AG09309 (cell line): Measurements from ENCODE around the gene ABCB9.

Source experiments
- DNase-seq: peaks from one replicate; pipeline ENCODE4 v3.0.0-alpha.2; 2010; ENCODE audit warnings: low read depth
- H3K4me3 ChIP-seq: 2 replicates; pipeline ENCODE4 v1.5.1; 2011; ENCODE audit warnings: mild to moderate bottlenecking, low read depth, low read length, moderate library complexity; ENCODE audit not compliant: control insufficient read depth
- TF ChIP-seq, protein P1 (sequence below): IDR thresholded peaks from 2 replicates; pipeline ENCODE4 v1.5.1; 2011; ENCODE audit warnings: mild to moderate bottlenecking, low read depth, low read length, inconsistent platforms; ENCODE audit not compliant: insufficient read depth, control insufficient read depth; ENCODE audit errors: missing control alignments

The ABCB9 gene

DNA sequence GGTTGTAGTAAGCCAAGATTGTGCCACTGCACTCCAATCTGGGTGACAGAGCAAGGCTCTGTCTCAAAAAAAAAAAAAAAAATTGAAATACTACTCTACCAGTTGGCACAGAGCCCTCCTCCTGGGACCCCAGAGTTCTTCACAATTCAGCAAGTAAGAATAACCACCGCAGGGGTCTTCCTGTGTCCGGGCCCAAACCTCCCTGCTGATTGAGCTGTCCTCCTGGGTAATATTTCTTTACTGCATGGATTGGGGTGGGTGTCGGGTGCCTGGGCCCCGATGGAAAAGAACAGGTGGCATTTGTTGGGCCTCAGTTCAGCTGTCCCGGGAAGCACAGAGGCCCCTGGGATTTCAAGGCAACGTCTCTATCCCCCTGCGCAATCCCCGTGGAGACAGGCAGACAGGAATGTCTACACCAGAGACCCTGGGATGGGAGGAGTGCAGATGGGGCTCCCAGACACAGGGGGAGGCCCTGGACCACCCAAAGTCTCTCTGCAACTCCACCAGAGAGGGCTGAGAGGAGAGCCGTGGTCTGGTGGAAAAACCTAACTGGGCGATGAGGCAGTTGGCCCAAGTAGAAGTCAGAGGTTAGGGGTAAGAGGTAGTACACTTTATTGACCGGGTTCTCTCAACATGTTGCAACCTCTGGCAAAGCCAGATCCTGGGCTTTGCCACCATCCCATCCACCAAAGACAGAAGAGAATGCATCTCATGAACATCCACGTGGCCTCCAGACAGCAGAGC, 37.7 kb downstream of the ABCB9 start:
- H3K4me3 ChIP-seq = no peak overlapping the region
- no peak for DNase-seq
- TF ChIP-seq, protein P1, sequence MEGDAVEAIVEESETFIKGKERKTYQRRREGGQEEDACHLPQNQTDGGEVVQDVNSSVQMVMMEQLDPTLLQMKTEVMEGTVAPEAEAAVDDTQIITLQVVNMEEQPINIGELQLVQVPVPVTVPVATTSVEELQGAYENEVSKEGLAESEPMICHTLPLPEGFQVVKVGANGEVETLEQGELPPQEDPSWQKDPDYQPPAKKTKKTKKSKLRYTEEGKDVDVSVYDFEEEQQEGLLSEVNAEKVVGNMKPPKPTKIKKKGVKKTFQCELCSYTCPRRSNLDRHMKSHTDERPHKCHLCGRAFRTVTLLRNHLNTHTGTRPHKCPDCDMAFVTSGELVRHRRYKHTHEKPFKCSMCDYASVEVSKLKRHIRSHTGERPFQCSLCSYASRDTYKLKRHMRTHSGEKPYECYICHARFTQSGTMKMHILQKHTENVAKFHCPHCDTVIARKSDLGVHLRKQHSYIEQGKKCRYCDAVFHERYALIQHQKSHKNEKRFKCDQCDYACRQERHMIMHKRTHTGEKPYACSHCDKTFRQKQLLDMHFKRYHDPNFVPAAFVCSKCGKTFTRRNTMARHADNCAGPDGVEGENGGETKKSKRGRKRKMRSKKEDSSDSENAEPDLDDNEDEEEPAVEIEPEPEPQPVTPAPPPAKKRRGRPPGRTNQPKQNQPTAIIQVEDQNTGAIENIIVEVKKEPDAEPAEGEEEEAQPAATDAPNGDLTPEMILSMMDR = no peak

DNA sequence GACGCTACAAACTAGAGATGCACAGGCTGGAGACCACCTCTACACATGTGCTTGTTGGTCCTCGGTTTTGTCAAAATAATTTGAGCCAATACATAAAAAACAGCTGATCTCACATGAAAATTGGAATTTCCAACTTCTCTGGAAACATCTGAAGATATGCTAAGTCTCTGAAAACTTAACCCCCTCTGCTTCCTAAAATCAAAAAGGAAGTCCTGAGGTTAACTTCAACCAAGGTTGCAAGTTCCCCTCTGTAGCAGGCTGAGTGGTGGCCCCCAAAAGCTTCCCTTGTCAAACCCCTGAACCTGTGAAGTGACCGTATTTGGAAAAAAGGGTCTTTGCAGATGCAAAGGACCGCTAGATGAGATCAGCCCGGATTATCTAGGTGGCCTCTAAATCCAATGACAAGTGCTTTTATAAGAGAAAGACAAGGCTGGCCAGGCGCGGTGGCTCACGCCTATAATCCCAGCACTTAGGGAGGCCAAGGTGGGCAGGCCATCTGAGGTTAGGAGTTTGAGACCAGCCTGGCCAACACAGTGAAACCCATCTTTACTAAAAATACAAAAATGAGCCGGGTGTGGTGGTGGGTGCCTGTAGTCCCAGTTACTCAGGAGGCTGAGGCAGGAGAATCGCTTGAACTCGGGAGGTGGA, 38.4 kb downstream of the ABCB9 start:
- no peak overlapping the region for H3K4me3 ChIP-seq
- TF ChIP-seq, protein P1 = no peak
- DNase-seq = no peak

DNA sequence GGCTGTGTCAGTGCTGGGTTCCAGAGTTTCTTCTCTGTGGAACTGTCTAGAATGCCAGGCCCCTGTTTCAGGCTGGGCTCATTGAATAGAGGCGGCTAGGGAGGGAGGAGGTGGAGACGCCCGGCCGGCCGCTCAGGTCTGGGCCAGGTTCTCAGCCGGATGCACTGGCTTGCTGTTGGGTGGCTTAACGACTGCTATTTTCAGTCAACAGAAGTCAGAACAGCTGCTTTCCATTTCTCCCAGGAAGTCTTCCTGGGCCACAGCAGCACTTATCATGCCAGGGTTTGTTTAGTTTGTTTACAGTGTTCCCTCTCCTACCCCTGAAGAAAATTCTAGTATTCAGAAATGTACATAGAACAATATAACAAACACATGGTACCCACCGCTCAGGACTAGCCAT, 44.3 kb downstream of the ABCB9 start:
- H3K4me3 ChIP-seq = no peak overlapping the region
- TF ChIP-seq, protein P1 = no peak
- DNase-seq = no peak

DNA sequence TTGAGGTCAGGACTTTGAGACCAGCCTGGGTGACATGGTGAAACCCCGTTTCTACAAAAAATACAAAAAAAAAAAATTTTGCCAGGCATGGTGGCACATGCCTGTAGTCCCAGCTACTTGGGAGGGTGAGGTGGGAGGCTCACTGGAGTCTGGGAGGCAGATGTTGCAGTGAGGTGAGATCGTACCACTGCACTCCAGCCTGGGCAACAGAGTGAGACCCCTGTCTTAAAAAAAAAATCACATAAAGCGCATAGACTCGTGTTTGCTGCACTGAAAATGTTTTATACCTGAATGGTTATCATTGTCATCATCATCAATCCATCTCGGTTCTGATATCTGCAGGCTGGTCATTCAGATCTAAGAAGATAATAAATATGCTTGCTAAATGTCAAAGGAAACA, 45.6 kb downstream of the ABCB9 start:
- no peak overlapping the region for H3K4me3 ChIP-seq
- TF ChIP-seq, protein P1 = no peak
- DNase-seq = no peak

DNA sequence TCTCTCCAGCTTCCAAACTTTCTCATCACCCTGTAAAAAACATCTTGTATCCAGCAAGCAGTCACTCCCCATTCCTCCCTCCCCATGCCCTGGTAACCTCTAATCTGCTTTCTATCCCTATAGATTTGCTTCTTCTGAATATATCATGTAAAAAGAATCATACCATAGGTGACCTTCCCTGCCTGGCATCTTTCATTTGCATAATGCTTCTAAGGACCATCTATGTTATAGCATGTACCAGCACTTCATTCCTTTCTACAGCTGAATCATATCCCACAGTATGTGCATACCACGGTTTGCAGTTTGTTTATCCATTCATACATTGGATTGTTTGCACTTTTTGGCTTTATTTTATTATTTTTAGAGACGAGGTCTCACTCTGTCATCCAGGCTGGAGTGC, 47.4 kb downstream of the ABCB9 start:
- TF ChIP-seq, protein P1 = no peak
- no peak for DNase-seq
- no peak overlapping the region for H3K4me3 ChIP-seq

DNA sequence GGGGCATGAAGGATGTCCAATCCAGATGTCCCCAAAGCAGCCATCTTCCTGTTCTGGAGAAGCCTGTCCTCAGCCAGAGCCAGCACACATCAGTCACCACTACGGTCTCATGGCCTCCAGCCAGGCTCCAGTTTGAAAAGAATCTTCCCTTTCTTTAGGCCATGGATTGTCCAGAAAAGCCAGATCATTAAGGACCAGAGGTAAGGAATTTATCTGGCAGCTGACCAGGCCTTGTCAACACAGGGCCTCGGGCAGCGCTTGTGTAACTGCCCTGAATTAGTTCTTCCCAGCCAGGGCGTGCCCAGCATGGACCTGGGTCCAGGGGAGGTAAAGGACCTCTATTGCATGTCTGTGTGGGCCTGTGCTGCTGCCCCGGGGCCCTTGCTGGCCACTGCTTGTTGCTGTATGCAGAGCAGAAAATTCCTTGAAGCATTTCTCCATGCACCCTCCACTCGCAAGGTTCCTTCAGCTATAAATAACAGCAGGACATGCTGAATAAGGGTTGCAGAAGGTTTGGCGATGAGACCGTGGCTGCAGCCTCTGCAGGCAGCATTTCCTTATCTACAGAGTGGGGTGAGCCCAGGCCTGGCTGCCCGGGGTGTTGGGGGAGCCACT, 48.6 kb downstream of the ABCB9 start:
- no peak for DNase-seq

More for the DNA sequence above, 48.6 kb downstream of the ABCB9 start:
- TF ChIP-seq, protein P1 = no peak
- H3K4me3 ChIP-seq = no peak overlapping the region
